ENCODE measurements around the gene PROC. TPM values are rescaled to one million over a fixed set of nuclear protein-coding genes. Genes with fewer than 3 reads are reported as not detected.

The PROC gene
- total and polyA plus RNA-seq, 2 of the 8 experiments (the other 6 are each of a cell fraction or from before 2014, with no cell fraction given): 1.5 to 1.6 TPM

DNA sequence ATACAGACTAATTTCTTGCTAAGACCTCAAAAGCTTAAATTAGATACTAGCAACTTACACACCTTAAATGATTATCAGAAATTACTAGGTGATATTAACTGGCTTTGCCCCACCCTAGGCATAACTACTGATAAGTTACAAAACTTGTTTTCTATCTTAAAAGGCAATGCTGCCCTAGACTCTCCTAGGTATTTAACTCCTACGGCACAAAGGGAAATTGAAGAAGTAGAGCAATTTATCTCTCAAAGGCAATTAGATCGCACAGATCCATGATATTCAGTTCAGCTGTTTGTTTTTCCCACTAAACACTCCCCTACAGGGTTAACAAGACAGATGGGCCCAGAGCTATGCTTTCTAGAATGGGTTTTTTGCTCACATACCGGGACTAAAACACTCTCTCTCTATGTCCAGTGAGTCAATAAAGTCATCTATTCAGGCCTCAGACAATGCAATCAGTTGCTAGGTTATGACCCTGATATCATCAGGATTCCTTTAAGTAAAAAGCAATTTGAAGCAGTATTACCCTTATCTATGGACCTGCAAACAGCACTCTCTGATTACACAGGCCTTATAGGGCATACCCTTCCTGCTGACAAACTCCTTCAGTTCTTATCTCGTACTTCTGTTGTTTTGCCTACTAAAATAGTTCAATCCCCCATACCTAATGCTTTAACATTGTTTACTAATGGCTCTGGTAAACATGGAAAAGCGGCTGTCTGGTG, 44.7 kb upstream of the PROC start:
- no peak overlapping the region for H3K4me3 ChIP-seq (ENCODE audit: extremely low read depth in 1 of 4, insufficient read depth in 2 of 4, low read depth in 3 of 4, low read length in 4 of 4)
- H3K79me1 ChIP-seq (ENCODE audit: low read depth, low read length): no peaks in the 10 kb centered on the region; the same call in 1 of the 2 replicates
- WGBS, 2 experiments (ENCODE audit: extremely low coverage in 1 of 2, insufficient coverage in 1 of 2, insufficient read length in 1 of 2, insufficient replicate concordance in 2 of 2, low coverage in 1 of 2, low lambda C conversion rate in 2 of 2, missing lambda C conversion rate in 1 of 2): 90% methylated on average over 5 of the region's 5 CpGs; no CpG with 5 or more reads in 1 of the 2 experiments
- no peak overlapping the region for H3K4me2 ChIP-seq (ENCODE audit: insufficient read depth in 1 of 2, low read depth in 2 of 2, low read length in 2 of 2)
- no peak overlapping the region for H3K9ac ChIP-seq (replicated peaks in 1 of 4; ENCODE audit: extremely low read depth in 1 of 4, low read depth in 3 of 4, low read length in 3 of 4)
- no peak overlapping the region for H3K23ac ChIP-seq (ENCODE audit: insufficient read length)
- no peak overlapping the region for H3K27ac ChIP-seq (ENCODE audit: low read depth, low read length)
- no peak overlapping the region for H3K56ac ChIP-seq (replicated peaks; ENCODE audit: insufficient read length, low read depth, low read length)
- no peak overlapping the region for H3K14ac ChIP-seq (ENCODE audit: insufficient read length)
- no peak overlapping the region for H2BK20ac ChIP-seq (ENCODE audit: low read length)
- no peaks in the 10 kb centered on the region for H3K4me1 ChIP-seq (replicated peaks in 1 of 4; ENCODE audit: control insufficient read depth in 3 of 4, insufficient read depth in 4 of 4, low read length in 3 of 4)
- no peak overlapping the region for H2AFZ ChIP-seq (ENCODE audit: low read length)
- H4K20me1 ChIP-seq (replicated peaks in 1 of 2; ENCODE audit: control insufficient read depth in 1 of 2, insufficient read depth in 2 of 2, low read length in 2 of 2): no peaks in the 10 kb centered on the region
- H3K4ac ChIP-seq (replicated peaks; ENCODE audit: insufficient read length, low read depth, low read length): no peak overlapping the region
- no peak overlapping the region for H4K91ac ChIP-seq (replicated peaks; ENCODE audit: insufficient read length, low read length)
- peaks cover 0 to 21% (median 3%) of the 10 kb centered on the region in 4 experiments; a peak in 3 of 8 replicates for H3K36me3 ChIP-seq (ENCODE audit: control insufficient read depth in 2 of 4, insufficient read depth in 4 of 4, low read length in 3 of 4)
- H4K8ac ChIP-seq (ENCODE audit: extremely low read depth, insufficient read depth, low read length): no peak overlapping the region
- peaks cover 47 to 52% of the 10 kb centered on the region in 2 experiments for H3K9me3 ChIP-seq (ENCODE audit: insufficient read depth in 2 of 2, low read depth in 1 of 2, low read length in 1 of 2)
- FAIRE-seq: no peak
- no peak overlapping the region for H4K5ac ChIP-seq (ENCODE audit: insufficient read length, low read depth, low read length)
- no peaks in the 10 kb centered on the region for H3K27me3 ChIP-seq (replicated peaks in 1 of 4; ENCODE audit: control insufficient read depth in 3 of 4, extremely low read depth in 1 of 4, insufficient read depth in 3 of 4, low read length in 3 of 4)
- no peak overlapping the region for H2BK12ac ChIP-seq (ENCODE audit: low read depth, low read length)
- H3K79me2 ChIP-seq (ENCODE audit: control insufficient read depth in 1 of 2, insufficient read depth in 2 of 2, low read length in 2 of 2): peaks cover 0 to 84% of the 10 kb centered on the region in 2 experiments; a peak in 3 of 4 replicates
- ChIA-PET CTCF (ENCODE audit: partially characterized antibody) (interaction anchor here (1.0 to 1.1 kb wide), 2 partner anchors 42 to 51 kb away, joined by 3 read pairs; no protein-coding TSS in a partner anchor), POLR2A (ENCODE audit: partially characterized antibody) (no interaction called here)
- no peaks in the 10 kb centered on the region for H3K23me2 ChIP-seq (ENCODE audit: low read depth, low read length)
- H3K18ac ChIP-seq (ENCODE audit: extremely low read depth, low read length): no peak overlapping the region
- H2BK15ac ChIP-seq (ENCODE audit: low read length): no peak overlapping the region
- no peak overlapping the region for H2AK5ac ChIP-seq (ENCODE audit: low read depth, low read length)
- H2BK120ac ChIP-seq (replicated peaks; ENCODE audit: low read depth, low read length): no peak overlapping the region
- no peak overlapping the region for H2BK5ac ChIP-seq (ENCODE audit: low read depth, low read length)
- no peak for DNase-seq (ENCODE audit: low read depth in 1 of 2, low spot score in 2 of 2)
- TF ChIP-seq MAFK (IDR thresholded peaks at IDR 0.05; ENCODE audit: low read depth, low read length) (no peak), CHD2 (IDR thresholded peaks at IDR 0.05; ENCODE audit: low read length) (no peak), POU5F1 (IDR thresholded peaks at IDR 0.05; ENCODE audit: low read depth, low read length) (no peak), SP2 (IDR thresholded peaks at IDR 0.05; ENCODE audit: low read length) (no peak)
- TF ChIP-seq, protein P1, sequence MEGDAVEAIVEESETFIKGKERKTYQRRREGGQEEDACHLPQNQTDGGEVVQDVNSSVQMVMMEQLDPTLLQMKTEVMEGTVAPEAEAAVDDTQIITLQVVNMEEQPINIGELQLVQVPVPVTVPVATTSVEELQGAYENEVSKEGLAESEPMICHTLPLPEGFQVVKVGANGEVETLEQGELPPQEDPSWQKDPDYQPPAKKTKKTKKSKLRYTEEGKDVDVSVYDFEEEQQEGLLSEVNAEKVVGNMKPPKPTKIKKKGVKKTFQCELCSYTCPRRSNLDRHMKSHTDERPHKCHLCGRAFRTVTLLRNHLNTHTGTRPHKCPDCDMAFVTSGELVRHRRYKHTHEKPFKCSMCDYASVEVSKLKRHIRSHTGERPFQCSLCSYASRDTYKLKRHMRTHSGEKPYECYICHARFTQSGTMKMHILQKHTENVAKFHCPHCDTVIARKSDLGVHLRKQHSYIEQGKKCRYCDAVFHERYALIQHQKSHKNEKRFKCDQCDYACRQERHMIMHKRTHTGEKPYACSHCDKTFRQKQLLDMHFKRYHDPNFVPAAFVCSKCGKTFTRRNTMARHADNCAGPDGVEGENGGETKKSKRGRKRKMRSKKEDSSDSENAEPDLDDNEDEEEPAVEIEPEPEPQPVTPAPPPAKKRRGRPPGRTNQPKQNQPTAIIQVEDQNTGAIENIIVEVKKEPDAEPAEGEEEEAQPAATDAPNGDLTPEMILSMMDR (IDR thresholded peaks at IDR 0.05; ENCODE audit: control extremely low read depth in 1 of 3, insufficient read depth in 1 of 3, low read depth in 1 of 3, low read length in 3 of 3): no peak
- TF ChIP-seq, protein P2, sequence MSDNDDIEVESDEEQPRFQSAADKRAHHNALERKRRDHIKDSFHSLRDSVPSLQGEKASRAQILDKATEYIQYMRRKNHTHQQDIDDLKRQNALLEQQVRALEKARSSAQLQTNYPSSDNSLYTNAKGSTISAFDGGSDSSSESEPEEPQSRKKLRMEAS (IDR thresholded peaks at IDR 0.05): no peak
- TF ChIP-seq, protein P3, sequence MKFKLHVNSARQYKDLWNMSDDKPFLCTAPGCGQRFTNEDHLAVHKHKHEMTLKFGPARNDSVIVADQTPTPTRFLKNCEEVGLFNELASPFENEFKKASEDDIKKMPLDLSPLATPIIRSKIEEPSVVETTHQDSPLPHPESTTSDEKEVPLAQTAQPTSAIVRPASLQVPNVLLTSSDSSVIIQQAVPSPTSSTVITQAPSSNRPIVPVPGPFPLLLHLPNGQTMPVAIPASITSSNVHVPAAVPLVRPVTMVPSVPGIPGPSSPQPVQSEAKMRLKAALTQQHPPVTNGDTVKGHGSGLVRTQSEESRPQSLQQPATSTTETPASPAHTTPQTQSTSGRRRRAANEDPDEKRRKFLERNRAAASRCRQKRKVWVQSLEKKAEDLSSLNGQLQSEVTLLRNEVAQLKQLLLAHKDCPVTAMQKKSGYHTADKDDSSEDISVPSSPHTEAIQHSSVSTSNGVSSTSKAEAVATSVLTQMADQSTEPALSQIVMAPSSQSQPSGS (IDR thresholded peaks at IDR 0.05; ENCODE audit: low read length): no peak
